ENCODE results near the gene GPD1.

The GPD1 gene

DNA sequence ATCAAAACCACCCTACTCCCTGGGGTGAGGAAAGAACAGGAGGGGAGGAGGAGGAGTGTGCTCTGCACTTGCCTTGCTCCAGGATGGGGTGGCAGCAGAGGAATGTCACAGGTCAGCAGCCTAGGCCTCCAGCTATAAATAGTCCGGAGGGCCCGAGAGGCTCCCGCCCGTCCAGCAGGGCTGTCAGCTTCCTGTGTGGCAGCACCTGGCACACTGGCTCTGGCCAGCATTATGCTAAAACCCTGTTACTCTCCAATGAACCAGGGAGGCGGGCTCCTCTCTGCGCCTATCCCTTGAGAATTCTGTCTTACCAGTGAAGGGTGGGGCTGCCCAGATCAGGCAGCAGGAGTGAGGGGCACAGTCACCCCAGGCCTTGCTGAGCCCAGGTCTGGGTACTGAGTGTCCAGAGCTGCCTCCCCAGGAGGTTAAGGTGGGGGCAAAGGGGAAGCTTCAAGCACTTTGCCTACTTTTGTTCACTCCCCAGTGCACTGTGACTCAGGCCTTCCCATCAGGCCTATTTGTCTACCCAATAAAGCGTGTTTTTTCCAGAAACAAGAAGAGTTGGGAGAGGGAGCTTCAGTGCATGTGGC is 7.0 kb downstream of the GPD1 start:
- peak overlapping the region; percentile 58 for H3K4me3 ChIP-seq (ENCODE audit: low read depth, low read length)
- DNase-seq (ENCODE audit: low read depth): peak; percentile 71

DNA sequence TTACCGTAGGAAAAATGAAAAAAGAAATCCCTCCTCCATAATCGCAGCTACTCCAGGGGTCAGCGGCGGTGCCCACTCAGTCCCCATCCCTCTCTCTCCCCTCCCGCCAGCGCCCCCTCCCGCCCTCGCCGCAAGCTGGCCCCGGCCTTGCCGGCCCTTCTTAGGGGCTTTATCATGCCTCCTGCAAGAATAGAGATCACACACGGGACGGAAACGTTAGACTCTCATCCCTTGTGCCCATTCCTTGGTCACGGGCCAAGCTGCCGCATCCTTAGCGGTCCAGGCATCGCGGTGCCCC is 7.5 kb downstream of the GPD1 start:
- TF ChIP-seq, protein P1, sequence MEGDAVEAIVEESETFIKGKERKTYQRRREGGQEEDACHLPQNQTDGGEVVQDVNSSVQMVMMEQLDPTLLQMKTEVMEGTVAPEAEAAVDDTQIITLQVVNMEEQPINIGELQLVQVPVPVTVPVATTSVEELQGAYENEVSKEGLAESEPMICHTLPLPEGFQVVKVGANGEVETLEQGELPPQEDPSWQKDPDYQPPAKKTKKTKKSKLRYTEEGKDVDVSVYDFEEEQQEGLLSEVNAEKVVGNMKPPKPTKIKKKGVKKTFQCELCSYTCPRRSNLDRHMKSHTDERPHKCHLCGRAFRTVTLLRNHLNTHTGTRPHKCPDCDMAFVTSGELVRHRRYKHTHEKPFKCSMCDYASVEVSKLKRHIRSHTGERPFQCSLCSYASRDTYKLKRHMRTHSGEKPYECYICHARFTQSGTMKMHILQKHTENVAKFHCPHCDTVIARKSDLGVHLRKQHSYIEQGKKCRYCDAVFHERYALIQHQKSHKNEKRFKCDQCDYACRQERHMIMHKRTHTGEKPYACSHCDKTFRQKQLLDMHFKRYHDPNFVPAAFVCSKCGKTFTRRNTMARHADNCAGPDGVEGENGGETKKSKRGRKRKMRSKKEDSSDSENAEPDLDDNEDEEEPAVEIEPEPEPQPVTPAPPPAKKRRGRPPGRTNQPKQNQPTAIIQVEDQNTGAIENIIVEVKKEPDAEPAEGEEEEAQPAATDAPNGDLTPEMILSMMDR (IDR thresholded peaks at IDR 0.05; ENCODE audit: insufficient read depth, low read depth, low read length, missing control alignments): no peak
- DNase-seq (ENCODE audit: low read depth): no peak
- H3K4me3 ChIP-seq (ENCODE audit: low read depth, low read length): peak overlapping the region; percentile 58

More for the DNA sequence above, 7.0 kb downstream of the GPD1 start:
- TF ChIP-seq, protein P1 (IDR thresholded peaks at IDR 0.05; ENCODE audit: insufficient read depth, low read depth, low read length, missing control alignments): no peak

DNA sequence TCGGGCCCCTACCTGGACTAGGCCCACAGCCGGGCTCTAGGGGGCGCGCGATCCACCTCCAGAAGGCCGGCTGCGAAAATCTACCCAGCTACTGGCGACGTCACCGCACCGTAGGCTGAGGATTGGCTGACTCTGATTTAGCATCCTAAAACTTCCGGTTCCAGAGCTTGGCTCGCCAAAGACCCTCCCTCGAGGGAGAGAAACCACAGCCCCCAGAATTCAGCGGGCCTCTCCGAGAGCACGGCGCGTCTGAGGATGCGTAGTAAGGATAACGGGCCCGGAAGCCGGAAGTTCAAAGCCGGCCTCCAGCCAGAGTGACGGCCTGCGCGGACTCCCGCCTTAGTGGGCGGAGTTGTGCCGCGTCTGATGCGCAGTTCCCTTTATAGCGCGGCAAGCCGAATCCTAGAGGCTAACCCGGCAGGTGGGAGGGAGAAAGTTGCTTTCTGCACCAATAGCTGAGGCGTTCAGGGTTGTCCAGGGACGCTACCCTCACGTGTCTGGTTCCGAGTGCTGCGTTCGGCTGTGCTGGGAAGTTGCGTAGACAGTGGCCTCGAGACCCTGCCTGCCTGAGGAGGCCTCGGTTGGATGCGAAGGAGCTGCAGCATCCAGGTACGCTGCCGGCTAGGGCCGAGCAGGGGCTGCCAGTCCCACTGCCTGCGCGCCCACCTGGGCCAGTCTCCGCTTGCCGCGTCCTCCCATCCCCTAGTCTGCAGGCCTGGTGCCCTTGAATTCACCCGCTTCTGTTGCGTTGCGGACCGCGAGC is 8.1 kb downstream of the GPD1 start, which contains the start of gene COX14:
Gene COX14 (plus strand): TSS at position 544 of the 763 bp plus-strand sequence. CDS start 7,808 bp downstream, outside the sequence.
- H3K4me3 ChIP-seq (ENCODE audit: low read depth, low read length): peak within 1 kb of the TSS; percentile 74
- peak; percentile 100 for DNase-seq (ENCODE audit: low read depth)
- TF ChIP-seq, protein P1 (IDR thresholded peaks at IDR 0.05; ENCODE audit: insufficient read depth, low read depth, low read length, missing control alignments): peak; percentile 95

DNA sequence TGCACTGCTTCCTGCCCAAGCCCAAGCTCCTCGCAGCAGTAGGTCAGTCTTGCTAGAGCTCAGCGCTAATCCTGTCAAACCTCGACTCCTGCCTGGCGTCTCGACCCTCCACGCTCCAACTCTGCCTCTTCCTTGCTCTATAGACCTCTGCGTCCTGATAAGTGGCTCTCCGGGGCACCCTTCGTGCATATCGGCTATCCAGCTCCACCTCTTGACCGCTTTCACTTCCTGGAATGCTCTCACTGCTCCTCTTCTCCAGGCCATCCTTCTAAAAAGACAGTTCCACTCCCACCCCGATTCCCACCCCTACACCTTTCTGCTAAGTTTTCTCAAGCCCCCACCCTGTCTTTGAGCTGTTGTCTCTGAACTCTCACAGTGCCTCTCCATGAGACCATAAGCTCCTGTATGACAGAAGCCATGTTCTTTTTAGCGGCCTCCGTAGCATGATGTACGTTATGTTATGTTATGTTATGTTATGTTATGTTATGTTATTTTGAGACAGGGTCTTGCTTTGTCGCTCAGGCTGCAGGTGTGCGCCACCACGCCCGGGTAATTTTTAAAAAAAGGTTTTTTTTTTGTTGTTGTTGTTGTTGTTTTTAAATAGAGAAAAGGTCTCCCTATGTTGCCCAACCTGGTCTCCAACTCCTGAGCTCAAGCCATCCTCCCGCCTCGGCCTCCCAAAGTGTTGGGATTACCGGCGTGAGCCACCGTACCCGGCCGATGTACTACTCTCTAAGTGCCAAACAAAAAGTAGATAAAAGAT is 8.8 kb downstream of the GPD1 start:
- no peak for DNase-seq (ENCODE audit: low read depth)
- TF ChIP-seq, protein P1 (IDR thresholded peaks at IDR 0.05; ENCODE audit: insufficient read depth, low read depth, low read length, missing control alignments): no peak
- peak overlapping the region; percentile 74 for H3K4me3 ChIP-seq (ENCODE audit: low read depth, low read length)

DNA sequence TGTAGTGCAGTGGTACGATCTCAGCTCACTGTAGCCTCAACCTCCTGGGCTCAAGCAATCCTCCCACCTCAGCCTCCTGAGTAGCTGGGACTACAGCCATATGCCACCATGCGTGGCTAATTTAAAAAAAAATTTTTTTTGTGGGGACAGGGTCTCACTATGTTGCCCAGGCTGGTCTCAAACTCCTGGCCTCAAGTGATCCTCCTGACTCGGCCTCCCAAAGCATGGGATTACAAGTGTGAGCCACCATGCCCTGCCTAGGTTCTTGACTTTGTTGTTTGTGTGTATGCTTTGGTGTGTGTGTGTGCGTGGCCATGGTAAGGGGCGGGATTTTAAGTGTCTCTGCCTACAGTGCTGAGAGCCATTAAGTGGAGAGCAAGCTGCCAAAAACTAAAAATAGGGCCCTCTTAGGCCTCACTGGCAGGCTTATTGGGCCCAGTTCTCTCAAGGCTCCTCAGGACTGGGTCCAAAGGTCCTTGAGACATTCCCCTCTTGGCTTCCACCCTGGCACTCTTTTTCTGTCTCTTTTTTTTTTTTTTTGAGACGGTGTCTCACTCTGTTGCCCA is 13.3 kb downstream of the GPD1 start:
- TF ChIP-seq, protein P1 (IDR thresholded peaks at IDR 0.05; ENCODE audit: insufficient read depth, low read depth, low read length, missing control alignments): no peak
- no peak overlapping the region for H3K4me3 ChIP-seq (ENCODE audit: low read depth, low read length)
- no peak for DNase-seq (ENCODE audit: low read depth)

DNA sequence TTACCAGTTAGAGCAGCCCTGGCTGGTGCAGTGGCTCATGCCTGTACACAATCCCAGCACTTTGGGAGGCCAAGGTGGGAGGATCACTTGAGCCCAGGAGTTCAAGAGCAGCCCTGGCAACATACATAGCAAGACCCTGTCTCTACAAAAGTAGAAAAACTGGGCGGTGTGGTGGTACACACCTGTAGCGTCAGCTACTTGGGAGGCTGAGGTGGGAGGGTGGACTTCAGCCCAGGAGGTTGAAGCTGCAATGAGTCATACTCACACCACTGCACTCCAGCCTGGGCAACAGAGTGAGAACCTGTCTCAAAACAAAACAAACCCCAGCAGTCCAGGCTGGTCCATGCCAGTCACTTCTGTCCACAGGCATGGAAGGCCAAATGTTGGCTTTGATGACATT is 15.6 kb downstream of the GPD1 start:
- no peak for DNase-seq (ENCODE audit: low read depth)

More for the DNA sequence above, 15.6 kb downstream of the GPD1 start:
- no peak overlapping the region for H3K4me3 ChIP-seq (ENCODE audit: low read depth, low read length)
- TF ChIP-seq, protein P1 (IDR thresholded peaks at IDR 0.05; ENCODE audit: insufficient read depth, low read depth, low read length, missing control alignments): no peak
